A549 (cell line): ENCODE results near the gene TRIM72. TPM values are rescaled to one million over a fixed set of nuclear protein-coding genes. Genes with fewer than 3 reads are reported as not detected.

ENCODE experiments used
- ATAC-seq, 2 experiments: fragments of 200-7000 bp in 1 of 2; fragments of >200 bp in 1 of 2; cut with Nextera tagmentation in 1 of 2; cut with Tn5 transposase in 1 of 2; 3 replicates each; pipeline versions ENCODE4 v1.8.0 to v1.9.1; 2018 to 2020; ENCODE audit warnings: mild to moderate bottlenecking in 1 of 2, moderate library complexity in 1 of 2
- CTCF ChIA-PET: fragments of 300-600 bp; sonication (Branson Sonifier 250); formaldehyde crosslinking; extraction: SDS; loops from one replicate; lab custom pipeline; 2021; ENCODE audit warnings: antibody characterized with exemption, inconsistent platforms; lab: Yijun Ruan, JAX
- POLR2A ChIA-PET: fragments of 350-600 bp; formaldehyde crosslinking; extraction: SDS; loops from one replicate; lab custom pipeline; 2021; ENCODE audit warnings: antibody characterized with exemption, inconsistent platforms; lab: Yijun Ruan, JAX
- DNase-seq, 2 experiments: peaks; one replicate each; pipeline versions ENCODE4 v3.0.0 to v3.0.0-alpha.2; 2011 to 2016; ENCODE audit warnings: low read depth in 1 of 2, low spot score in 1 of 2
- FAIRE-seq: peaks from 2 replicates; lab custom pipeline; 2011; peaks lifted over from hg19 to GRCh38; lab: Jason Lieb, UNC
- H3K27ac ChIP-seq, 2 experiments: fragments of >200 bp; sonication (Bioruptor Twin); formaldehyde crosslinking; 3 replicates each; pipeline ENCODE4 v1.5.1; 2016 to 2017
- H3K4me1 ChIP-seq: fragments of >200 bp; sonication (Bioruptor Twin); formaldehyde crosslinking; 3 replicates; pipeline ENCODE4 v1.6.1; 2016
- H3K4me2 ChIP-seq: fragments of >200 bp; sonication (Bioruptor Twin); formaldehyde crosslinking; 3 replicates; pipeline ENCODE4 v1.6.1; 2016
- H3K4me3 ChIP-seq: fragments of >200 bp; sonication (Bioruptor Twin); formaldehyde crosslinking; 3 replicates; pipeline ENCODE4 v1.5.1; 2016
- H3K9me3 ChIP-seq: fragments of >200 bp; sonication (Bioruptor Twin); formaldehyde crosslinking; 3 replicates; pipeline ENCODE4 v1.6.1; 2016
- CBX2 ChIP-seq: fragments of 200-600 bp; sonication (generic); IDR thresholded peaks from 2 replicates; pipeline ENCODE4 v1.6.1; 2016; ENCODE audit warnings: low read depth, mild to moderate bottlenecking, borderline replicate concordance
- CEBPB ChIP-seq, 2 experiments: fragments of >200 bp in 1 of 2; sonication (Bioruptor Twin) in 1 of 2; formaldehyde crosslinking in 1 of 2; IDR thresholded peaks; 2 replicates each; pipeline ENCODE4 v1.6.1; 2012 to 2016
- EHF ChIP-seq: fragments of 250-450 bp; sonication (Bioruptor Pico); IDR thresholded peaks from 2 replicates; pipeline ENCODE4 v1.5.0; 2020; ENCODE audit warnings: mild to moderate bottlenecking
- EHMT2 ChIP-seq: fragments of 200-600 bp; sonication (generic); IDR thresholded peaks from 2 replicates; pipeline ENCODE4 v1.6.1; 2016; ENCODE audit warnings: antibody characterized with exemption, low read depth, mild to moderate bottlenecking, moderate library complexity
- EP300 ChIP-seq, 2 experiments: fragments of >200 bp; sonication (Bioruptor Twin); formaldehyde crosslinking; IDR thresholded peaks; 2 replicates in 1 of 2; 3 replicates in 1 of 2; pipeline ENCODE4 v1.6.1; 2016 to 2017
- FOSL2 ChIP-seq, 2 experiments: fragments of 450-650 bp in 1 of 2; fragments of >200 bp in 1 of 2; sonication (Bioruptor Twin) in 1 of 2; formaldehyde crosslinking; IDR thresholded peaks; 2 replicates each; pipeline versions ENCODE4 v1.5.0 to v1.6.1; 2016 to 2020; ENCODE audit warnings: mild to moderate bottlenecking in 1 of 2, moderate library complexity in 1 of 2
- GATA3 ChIP-seq: IDR thresholded peaks from 2 replicates; pipeline ENCODE4 v1.6.1; 2012; ENCODE audit warnings: borderline replicate concordance
- HOXA7 ChIP-seq: fragments of 250-450 bp; sonication (Bioruptor Pico); IDR thresholded peaks from 2 replicates; pipeline ENCODE4 v1.5.0; 2020; ENCODE audit warnings: mild to moderate bottlenecking, moderate library complexity
- HOXB5 ChIP-seq: fragments of 250-450 bp; sonication (Bioruptor Pico); IDR thresholded peaks from 2 replicates; pipeline ENCODE4 v1.5.0; 2020; ENCODE audit warnings: mild to moderate bottlenecking, moderate library complexity
- JUN ChIP-seq, 2 experiments: fragments of >200 bp; sonication (Bioruptor Twin); formaldehyde crosslinking; IDR thresholded peaks; 2 replicates in 1 of 2; 3 replicates in 1 of 2; pipeline ENCODE4 v1.6.1; 2016 to 2017
- JUNB ChIP-seq: fragments of >200 bp; sonication (Bioruptor Twin); formaldehyde crosslinking; IDR thresholded peaks from 2 replicates; pipeline ENCODE4 v1.6.1; 2016
- KDM1A ChIP-seq: fragments of 200-600 bp; sonication (generic); IDR thresholded peaks from 2 replicates; pipeline ENCODE4 v1.6.1; 2016; ENCODE audit warnings: low read depth, mild to moderate bottlenecking
- MYC ChIP-seq: IDR thresholded peaks from 2 replicates; pipeline ENCODE4 v1.6.1; 2012; ENCODE audit warnings: mild to moderate bottlenecking, inconsistent platforms, low read length, improper control_type of control experiment, borderline replicate concordance
- POLR2A ChIP-seq: IDR thresholded peaks from 2 replicates; pipeline ENCODE4 v1.6.1; 2012; ENCODE audit warnings: mild to moderate bottlenecking, low read length
- RARB ChIP-seq: fragments of 250-450 bp; sonication (Bioruptor Pico); IDR thresholded peaks from 2 replicates; pipeline ENCODE4 v1.8.0; 2021; ENCODE audit warnings: mild to moderate bottlenecking, moderate library complexity
- RCOR1 ChIP-seq: fragments of 150-350 bp; IDR thresholded peaks from 2 replicates; pipeline ENCODE4 v1.6.1; 2014; ENCODE audit warnings: antibody characterized with exemption, low read length, low read depth
- RFX5 ChIP-seq: fragments of 450-650 bp; IDR thresholded peaks from 2 replicates; pipeline ENCODE4 v1.7.1; 2014; ENCODE audit warnings: antibody characterized with exemption, mild to moderate bottlenecking, moderate library complexity
- RNF2 ChIP-seq: fragments of 200-600 bp; sonication (generic); IDR thresholded peaks from 2 replicates; pipeline ENCODE4 v1.6.1; 2016; ENCODE audit warnings: low read depth, mild to moderate bottlenecking, antibody characterized with exemption, moderate library complexity, borderline replicate concordance
- SREBF2 ChIP-seq: fragments of 450-650 bp; IDR thresholded peaks from 2 replicates; pipeline ENCODE4 v1.6.1; 2014; ENCODE audit warnings: mild to moderate bottlenecking, moderate library complexity
- ZFP36 ChIP-seq: fragments of 450-650 bp; IDR thresholded peaks from 2 replicates; pipeline ENCODE4 v1.6.1; 2014; ENCODE audit warnings: borderline replicate concordance; ENCODE audit not compliant: partially characterized antibody
- WGBS: methylation state at CpG from one replicate; pipeline ENCODE4 v1.1.6; 2017; ENCODE audit errors: missing lambda C conversion rate; 5-methylcytosine and 5-hydroxymethylcytosine counted together
- polyA plus RNA-seq, 4 experiments: library from polyadenylated mRNA; depleted of rRNA in 3 of 4; stranded (reverse); fragments of >200 nt; fragmentation: RNase III in 1 of 4; extraction: RNeasy Plus Mini Kit Qiagen cat#74134 plus additional on column Dnase treatment in 1 of 4; gene quantifications; 2 replicates in 3 of 4; 3 replicates in 1 of 4; pipeline ENCODE4 v1.2.3, GENCODE V29; 2011 to 2017
- TF ChIP-seq, protein P1 (sequence below): IDR thresholded peaks from 2 replicates; pipeline ENCODE4 v1.6.1; 2012; ENCODE audit warnings: low read depth, borderline replicate concordance
- TF ChIP-seq, protein P2 (sequence below): fragments of >200 bp; sonication (Bioruptor Twin); formaldehyde crosslinking; IDR thresholded peaks from 3 replicates; pipeline ENCODE4 v1.5.1; 2016
- TF ChIP-seq, protein P3 (sequence below): fragments of 150-350 bp; IDR thresholded peaks from 2 replicates; pipeline ENCODE4 v1.6.1; 2014; ENCODE audit warnings: low read depth, mild to moderate bottlenecking, low read length
- TF ChIP-seq, protein P4 (sequence below): fragments of 450-650 bp; IDR thresholded peaks from 2 replicates; pipeline ENCODE4 v1.6.1; 2014; ENCODE audit warnings: antibody characterized with exemption
- TF ChIP-seq, protein P5 (sequence below): IDR thresholded peaks from 2 replicates; pipeline ENCODE4 v1.6.1; 2012

The TRIM72 gene
- polyA plus RNA-seq, 2 of the 4 experiments (the other 2 are of a cell fraction) = 0.04 TPM; not detected in 1

DNA sequence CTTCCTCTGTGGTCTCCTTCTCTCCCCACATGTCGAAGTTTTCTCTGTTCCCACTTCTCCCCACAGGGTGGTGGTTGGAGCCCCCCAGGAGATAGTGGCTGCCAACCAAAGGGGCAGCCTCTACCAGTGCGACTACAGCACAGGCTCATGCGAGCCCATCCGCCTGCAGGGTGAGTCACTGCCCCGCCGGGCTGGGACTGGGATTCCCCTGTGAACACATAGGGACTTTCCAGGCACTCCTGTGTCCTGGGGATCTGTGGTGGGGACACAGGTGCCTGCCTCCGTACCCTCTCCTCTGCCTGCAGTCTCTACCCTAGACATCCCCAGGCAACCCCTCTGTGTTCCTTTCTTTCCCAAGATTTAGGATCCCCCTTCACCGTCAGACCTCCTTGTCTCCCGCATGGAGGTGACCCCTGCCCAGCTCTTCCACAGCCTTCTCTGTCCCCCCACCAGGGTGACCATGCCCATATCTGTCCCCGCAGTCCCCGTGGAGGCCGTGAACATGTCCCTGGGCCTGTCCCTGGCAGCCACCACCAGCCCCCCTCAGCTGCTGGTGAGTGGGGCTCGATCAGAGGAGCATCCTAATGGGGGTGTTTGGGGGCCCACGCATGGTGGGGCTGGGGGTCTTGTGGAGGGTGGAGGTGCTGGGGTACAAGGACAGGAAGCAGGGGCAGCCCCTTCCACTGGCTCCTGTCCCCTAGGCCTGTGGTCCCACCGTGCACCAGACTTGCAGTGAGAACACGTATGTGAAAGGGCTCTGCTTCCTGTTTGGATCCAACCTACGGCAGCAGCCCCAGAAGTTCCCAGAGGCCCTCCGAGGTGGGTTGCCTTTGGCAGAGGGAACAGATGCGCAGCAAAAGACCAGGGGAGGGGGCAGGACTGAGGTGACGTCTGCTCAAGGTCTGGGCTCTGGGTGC is 51.7 kb downstream of the TRIM72 start (continued):
- TF ChIP-seq CBX2 (no peak), RFX5 (no peak), HOXB5 (no peak), RNF2 (no peak), RARB (no peak), JUN (IDR thresholded peaks at IDR 0.05) (0 out of 5 replicates have a peak, but pooled peaks of 1 of the 2 experiments have one; percentile 39), HOXA7 (CRISPR knock-in tag) (no peak), EHMT2 (no peak), SREBF2 (no peak), ZFP36 (no peak), JUNB (0 out of 2 replicates have a peak, but pooled peaks have one; percentile 11), GATA3 (no peak), MYC (peak; percentile 55; the same call in 1 of the 2 replicates)
- TF ChIP-seq, protein P1, sequence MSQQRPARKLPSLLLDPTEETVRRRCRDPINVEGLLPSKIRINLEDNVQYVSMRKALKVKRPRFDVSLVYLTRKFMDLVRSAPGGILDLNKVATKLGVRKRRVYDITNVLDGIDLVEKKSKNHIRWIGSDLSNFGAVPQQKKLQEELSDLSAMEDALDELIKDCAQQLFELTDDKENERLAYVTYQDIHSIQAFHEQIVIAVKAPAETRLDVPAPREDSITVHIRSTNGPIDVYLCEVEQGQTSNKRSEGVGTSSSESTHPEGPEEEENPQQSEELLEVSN = no peak
- TF ChIP-seq, protein P2, sequence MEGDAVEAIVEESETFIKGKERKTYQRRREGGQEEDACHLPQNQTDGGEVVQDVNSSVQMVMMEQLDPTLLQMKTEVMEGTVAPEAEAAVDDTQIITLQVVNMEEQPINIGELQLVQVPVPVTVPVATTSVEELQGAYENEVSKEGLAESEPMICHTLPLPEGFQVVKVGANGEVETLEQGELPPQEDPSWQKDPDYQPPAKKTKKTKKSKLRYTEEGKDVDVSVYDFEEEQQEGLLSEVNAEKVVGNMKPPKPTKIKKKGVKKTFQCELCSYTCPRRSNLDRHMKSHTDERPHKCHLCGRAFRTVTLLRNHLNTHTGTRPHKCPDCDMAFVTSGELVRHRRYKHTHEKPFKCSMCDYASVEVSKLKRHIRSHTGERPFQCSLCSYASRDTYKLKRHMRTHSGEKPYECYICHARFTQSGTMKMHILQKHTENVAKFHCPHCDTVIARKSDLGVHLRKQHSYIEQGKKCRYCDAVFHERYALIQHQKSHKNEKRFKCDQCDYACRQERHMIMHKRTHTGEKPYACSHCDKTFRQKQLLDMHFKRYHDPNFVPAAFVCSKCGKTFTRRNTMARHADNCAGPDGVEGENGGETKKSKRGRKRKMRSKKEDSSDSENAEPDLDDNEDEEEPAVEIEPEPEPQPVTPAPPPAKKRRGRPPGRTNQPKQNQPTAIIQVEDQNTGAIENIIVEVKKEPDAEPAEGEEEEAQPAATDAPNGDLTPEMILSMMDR = no peak
- TF ChIP-seq, protein P3, sequence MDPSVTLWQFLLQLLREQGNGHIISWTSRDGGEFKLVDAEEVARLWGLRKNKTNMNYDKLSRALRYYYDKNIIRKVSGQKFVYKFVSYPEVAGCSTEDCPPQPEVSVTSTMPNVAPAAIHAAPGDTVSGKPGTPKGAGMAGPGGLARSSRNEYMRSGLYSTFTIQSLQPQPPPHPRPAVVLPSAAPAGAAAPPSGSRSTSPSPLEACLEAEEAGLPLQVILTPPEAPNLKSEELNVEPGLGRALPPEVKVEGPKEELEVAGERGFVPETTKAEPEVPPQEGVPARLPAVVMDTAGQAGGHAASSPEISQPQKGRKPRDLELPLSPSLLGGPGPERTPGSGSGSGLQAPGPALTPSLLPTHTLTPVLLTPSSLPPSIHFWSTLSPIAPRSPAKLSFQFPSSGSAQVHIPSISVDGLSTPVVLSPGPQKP = no peak
- TF ChIP-seq, protein P4, sequence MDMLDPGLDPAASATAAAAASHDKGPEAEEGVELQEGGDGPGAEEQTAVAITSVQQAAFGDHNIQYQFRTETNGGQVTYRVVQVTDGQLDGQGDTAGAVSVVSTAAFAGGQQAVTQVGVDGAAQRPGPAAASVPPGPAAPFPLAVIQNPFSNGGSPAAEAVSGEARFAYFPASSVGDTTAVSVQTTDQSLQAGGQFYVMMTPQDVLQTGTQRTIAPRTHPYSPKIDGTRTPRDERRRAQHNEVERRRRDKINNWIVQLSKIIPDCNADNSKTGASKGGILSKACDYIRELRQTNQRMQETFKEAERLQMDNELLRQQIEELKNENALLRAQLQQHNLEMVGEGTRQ = no peak

DNA sequence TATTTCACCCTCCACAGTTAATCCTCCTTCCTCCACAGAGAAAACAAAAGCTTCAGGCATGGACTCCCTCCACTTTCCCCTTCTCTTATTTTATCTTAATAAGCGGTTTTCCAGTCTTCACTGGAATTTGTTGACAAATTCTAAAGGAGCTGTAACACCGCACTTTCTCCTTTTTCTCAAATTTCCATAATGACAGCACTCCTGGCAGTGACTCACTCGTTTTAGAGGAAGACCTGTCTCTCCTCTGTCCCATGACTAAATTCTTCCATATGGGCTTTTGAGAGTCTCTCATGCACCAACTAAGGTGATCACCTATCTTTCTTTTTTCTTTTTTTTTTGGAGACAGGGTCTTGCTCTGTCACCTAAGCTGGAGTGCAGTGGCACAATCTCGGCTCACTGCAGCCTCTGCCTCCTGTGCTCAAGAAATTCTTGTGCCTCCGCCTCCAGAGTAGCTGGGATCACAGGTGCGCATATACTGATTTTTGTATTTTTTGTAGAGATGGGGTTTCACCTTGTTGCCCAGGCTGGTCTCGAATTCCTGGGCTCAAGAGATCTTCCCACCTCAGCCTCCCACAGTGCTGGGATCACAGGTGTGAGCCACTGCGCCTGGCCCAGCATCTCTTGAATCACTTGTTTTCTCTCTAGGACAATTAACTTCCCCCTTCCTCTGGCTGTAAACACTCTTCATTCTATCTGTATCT is 53.6 kb downstream of the TRIM72 start:
- no peak for FAIRE-seq
- CTCF ChIA-PET = interaction anchor here (0.6 to 1.7 kb wide), 4 partner anchors 10 to 175 kb away, joined by 3 to 5 read pairs (median 4); partner anchors contain the start of gene ZNF843

More for the DNA sequence above, 53.6 kb downstream of the TRIM72 start:
- POLR2A ChIA-PET = interaction anchor here (1.0 kb wide), 1 partner anchor 66 kb away, joined by 5 read pairs; no protein-coding TSS in a partner anchor
- TF ChIP-seq SREBF2 = no peak
- no peak for TF ChIP-seq EHF (CRISPR knock-in tag)
- no peak for TF ChIP-seq CEBPB (IDR thresholded peaks at IDR 0.05)
- no peak for TF ChIP-seq KDM1A
- no peak for TF ChIP-seq JUN (IDR thresholded peaks at IDR 0.05)
- TF ChIP-seq RCOR1 = no peak
- TF ChIP-seq HOXB5 = no peak
- TF ChIP-seq EHMT2 = no peak
- no peak for TF ChIP-seq EP300 (IDR thresholded peaks at IDR 0.05)
- no peak for TF ChIP-seq FOSL2 (IDR thresholded peaks at IDR 0.05)
- no peak; the same call in 1 of the 2 replicates for TF ChIP-seq FOSL2 (CRISPR knock-in tag; IDR thresholded peaks at IDR 0.05)
- no peak for TF ChIP-seq POLR2A
- TF ChIP-seq, protein P5, sequence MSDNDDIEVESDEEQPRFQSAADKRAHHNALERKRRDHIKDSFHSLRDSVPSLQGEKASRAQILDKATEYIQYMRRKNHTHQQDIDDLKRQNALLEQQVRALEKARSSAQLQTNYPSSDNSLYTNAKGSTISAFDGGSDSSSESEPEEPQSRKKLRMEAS = no peak
- TF ChIP-seq, all 56 proteins: peak for 0
- Histone ChIP-seq H3K4me1 (peaks cover 30% of the 10 kb centered on the region), H3K27ac (peak overlapping the region in 1 of 2 experiments; percentile 90; a peak in 2 of 6 replicates), H3K4me2 (no peak overlapping the region), H3K4me3 (no peak overlapping the region), H3K9me3 (no peaks in the 10 kb centered on the region)
- DNase-seq (no peak), ATAC-seq (no peak)
- WGBS = 68% methylated on average over 8 of the region's 8 CpGs
